Gastrocnemius medialis (tissue), 4 donors: ENCODE data around the gene PLA2G2E.

Experiments used
- POLR2A ChIP-seq, 2 donors: fragments of 450-650 bp; IDR thresholded peaks; one replicate each; pipeline ENCODE4 v1.6.1; 2017; ENCODE audit warnings: antibody characterized with exemption in 2 of 2, mild to moderate bottlenecking in 2 of 2, moderate library complexity in 2 of 2
- TF ChIP-seq, protein P1 (sequence below), 5 experiments: fragments of 450-650 bp in 3 of 5; fragments of 200-600 bp in 2 of 5; sonication (generic) in 2 of 5; IDR thresholded peaks in 4 of 5; conservative IDR thresholded peaks in 1 of 5; 1 replicate in 4 of 5; 2 replicates in 1 of 5; pipeline ENCODE4 v1.5.1; 2016 to 2019; ENCODE audit warnings: antibody characterized with exemption in 5 of 5, mild to moderate bottlenecking in 3 of 5, moderate library complexity in 3 of 5

DNA sequence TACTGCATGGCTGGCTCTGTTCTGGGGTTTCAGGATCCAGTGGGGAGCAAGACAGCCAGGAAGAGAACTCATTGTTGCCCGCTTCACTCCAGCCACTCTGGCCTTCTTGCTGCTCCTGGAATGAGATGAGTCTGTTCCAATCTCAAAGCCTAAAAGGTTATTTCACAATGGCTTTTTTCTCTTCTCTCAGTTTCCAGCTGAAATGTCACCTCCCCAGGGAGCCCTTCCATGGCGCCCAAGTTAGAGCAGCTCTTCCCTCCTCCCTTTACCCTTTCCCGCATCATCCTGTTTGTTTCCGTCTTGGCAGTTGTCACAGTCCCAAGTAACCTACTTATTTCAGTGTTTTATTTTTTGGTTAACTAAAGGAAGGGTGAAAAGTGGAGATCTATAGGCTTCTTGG, 40.2 kb upstream of the PLA2G2E start:
- TF ChIP-seq POLR2A (IDR thresholded peaks at IDR 0.05), result no peak
- TF ChIP-seq, protein P1, sequence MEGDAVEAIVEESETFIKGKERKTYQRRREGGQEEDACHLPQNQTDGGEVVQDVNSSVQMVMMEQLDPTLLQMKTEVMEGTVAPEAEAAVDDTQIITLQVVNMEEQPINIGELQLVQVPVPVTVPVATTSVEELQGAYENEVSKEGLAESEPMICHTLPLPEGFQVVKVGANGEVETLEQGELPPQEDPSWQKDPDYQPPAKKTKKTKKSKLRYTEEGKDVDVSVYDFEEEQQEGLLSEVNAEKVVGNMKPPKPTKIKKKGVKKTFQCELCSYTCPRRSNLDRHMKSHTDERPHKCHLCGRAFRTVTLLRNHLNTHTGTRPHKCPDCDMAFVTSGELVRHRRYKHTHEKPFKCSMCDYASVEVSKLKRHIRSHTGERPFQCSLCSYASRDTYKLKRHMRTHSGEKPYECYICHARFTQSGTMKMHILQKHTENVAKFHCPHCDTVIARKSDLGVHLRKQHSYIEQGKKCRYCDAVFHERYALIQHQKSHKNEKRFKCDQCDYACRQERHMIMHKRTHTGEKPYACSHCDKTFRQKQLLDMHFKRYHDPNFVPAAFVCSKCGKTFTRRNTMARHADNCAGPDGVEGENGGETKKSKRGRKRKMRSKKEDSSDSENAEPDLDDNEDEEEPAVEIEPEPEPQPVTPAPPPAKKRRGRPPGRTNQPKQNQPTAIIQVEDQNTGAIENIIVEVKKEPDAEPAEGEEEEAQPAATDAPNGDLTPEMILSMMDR (IDR thresholded peaks at IDR 0.05 in 4 of 5, conservative IDR thresholded peaks at IDR 0.05 in 1 of 5), result no peak
